Keratinocyte (primary cell): ENCODE results near the gene KLHL22. TPM values are rescaled to one million over a fixed set of nuclear protein-coding genes. Genes with fewer than 3 reads are reported as not detected.

Experiments used
- DNase-seq: peaks from one replicate; pipeline ENCODE4 v3.0.0-alpha.2; 2011; ENCODE audit warnings: low read depth, missing footprints, low spot score
- FAIRE-seq: peaks from 2 replicates; lab custom pipeline; 2011; peaks lifted over from hg19 to GRCh38; lab: Jason Lieb, UNC
- H2AFZ ChIP-seq: 2 replicates; pipeline ENCODE4 v1.6.0; 2012; ENCODE audit warnings: low read length, control low read depth, inconsistent platforms; ENCODE audit not compliant: control insufficient read depth
- H3K27ac ChIP-seq: 2 replicates; pipeline ENCODE4 v1.5.1; 2011; ENCODE audit warnings: low read length; ENCODE audit not compliant: control insufficient read depth, insufficient read depth
- H3K27me3 ChIP-seq: 3 replicates; pipeline ENCODE4 v1.6.0; 2011; ENCODE audit warnings: low read length; ENCODE audit not compliant: control insufficient read depth, insufficient read depth; ENCODE audit errors: extremely low read depth
- H3K36me3 ChIP-seq, 2 experiments: 2 replicates in 1 of 2; 3 replicates in 1 of 2; pipeline ENCODE4 v1.5.1; 2011; ENCODE audit warnings: low read length in 2 of 2, mild to moderate bottlenecking in 1 of 2; ENCODE audit not compliant: control insufficient read depth in 2 of 2, insufficient read depth in 2 of 2; ENCODE audit errors: extremely low read depth in 1 of 2
- H3K4me1 ChIP-seq: 3 replicates; pipeline ENCODE4 v1.5.1; 2011; ENCODE audit warnings: low read length; ENCODE audit not compliant: control insufficient read depth, insufficient read depth; ENCODE audit errors: extremely low read depth
- H3K4me2 ChIP-seq: 3 replicates; pipeline ENCODE4 v1.6.0; 2011; ENCODE audit warnings: low read depth, low read length; ENCODE audit not compliant: control insufficient read depth, insufficient read depth; ENCODE audit errors: extremely low read depth
- H3K4me3 ChIP-seq, 3 experiments: fragments of 200-600 bp in 1 of 3; sonication (generic) in 1 of 3; 2 replicates in 2 of 3; 3 replicates in 1 of 3; pipeline ENCODE4 v1.5.1; 2011 to 2016; ENCODE audit warnings: low read length in 3 of 3, mild to moderate bottlenecking in 3 of 3, control low read depth in 2 of 3, inconsistent platforms in 1 of 3, low read depth in 1 of 3, mixed read lengths in 1 of 3, mixed run types in 1 of 3, moderate library complexity in 1 of 3; ENCODE audit not compliant: control insufficient read depth in 2 of 3, insufficient read depth in 2 of 3; ENCODE audit errors: extremely low read depth in 1 of 3
- H3K79me2 ChIP-seq: 2 replicates; pipeline ENCODE4 v1.6.0; 2012; ENCODE audit warnings: low read length; ENCODE audit not compliant: control insufficient read depth, insufficient read depth
- H3K9ac ChIP-seq: 3 replicates; pipeline ENCODE4 v1.6.0; 2011; ENCODE audit warnings: low read length; ENCODE audit not compliant: control insufficient read depth, insufficient read depth; ENCODE audit errors: extremely low read depth
- H3K9me1 ChIP-seq: 3 replicates; pipeline ENCODE4 v1.6.0; 2011; ENCODE audit warnings: low read length; ENCODE audit not compliant: control insufficient read depth, insufficient read depth; ENCODE audit errors: extremely low read depth
- H3K9me3 ChIP-seq: 2 replicates; pipeline ENCODE4 v1.5.1; 2012; ENCODE audit warnings: low read depth, low read length; ENCODE audit not compliant: control insufficient read depth
- H4K20me1 ChIP-seq: 3 replicates; pipeline ENCODE4 v1.6.0; 2011; ENCODE audit warnings: low read length; ENCODE audit not compliant: control insufficient read depth, insufficient read depth; ENCODE audit errors: extremely low read depth
- EZH2 ChIP-seq: IDR thresholded peaks from one replicate; pipeline ENCODE4 v1.6.1; 2012; ENCODE audit warnings: inconsistent platforms, mild to moderate bottlenecking, low read length, moderate library complexity
- dilution Hi-C: fragments of 300-500 bp; cut with MboI; formaldehyde crosslinking; loops from one replicate; pipeline ENCODE4 v1.7.0; 2020; ENCODE audit warnings: low sequenced_read_pairs; ENCODE audit not compliant: extremely low pct_ligation_motif_present
- polyA plus RNA-seq, 5 experiments: library from polyadenylated mRNA; depleted of rRNA in 3 of 5; stranded (reverse) in 3 of 5; stranded (forward) in 1 of 5; unstranded in 1 of 5; fragments of >200 nt; gene quantifications; 1 replicate in 1 of 5; 2 replicates in 3 of 5; 3 replicates in 1 of 5; pipeline versions ENCODE4 v1.2.1 to v1.2.3, GENCODE V29; 2011 to 2012; ENCODE audit warnings: missing spikeins in 2 of 5, low read depth in 1 of 5, low replicate concordance in 1 of 5
- TF ChIP-seq, protein P1 (sequence below), 3 experiments: IDR thresholded peaks in 1 of 3; conservative IDR thresholded peaks in 1 of 3; optimal IDR thresholded peaks in 1 of 3; 2 replicates in 2 of 3; 3 replicates in 1 of 3; pipeline versions ENCODE3 to v1.5.1; 2011; ENCODE audit warnings: low read length in 3 of 3, mild to moderate bottlenecking in 3 of 3, moderate library complexity in 2 of 3, control low read depth in 1 of 3, inconsistent platforms in 1 of 3; ENCODE audit not compliant: insufficient read depth in 2 of 3; ENCODE audit errors: extremely low read depth in 1 of 3

The KLHL22 gene
- polyA plus RNA-seq, 1 donor (not counting 4 experiments of a cell fraction or from before 2014, with no cell fraction given), result 9.3 TPM

DNA sequence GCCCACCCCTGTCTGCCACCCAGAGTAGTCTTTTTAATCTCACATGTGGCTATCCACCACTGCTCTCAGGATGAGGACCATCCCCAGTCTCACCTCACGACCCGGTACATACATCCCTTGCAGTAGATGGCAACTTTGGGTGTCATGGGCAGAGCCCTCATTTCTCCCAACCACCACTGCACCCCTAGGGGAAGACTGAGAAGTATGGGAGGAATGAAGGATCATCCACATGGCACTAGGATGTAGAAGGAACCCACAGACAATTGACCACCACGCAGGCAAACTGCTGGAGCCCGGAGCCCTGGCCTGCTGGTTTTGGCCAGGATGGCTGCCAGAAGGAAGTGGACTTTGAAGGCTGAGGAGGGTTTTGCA lies 56.1 kb downstream of the KLHL22 start:
- Histone ChIP-seq H3K4me3 (no peak overlapping the region), H3K27me3 (peaks cover 47% of the 10 kb centered on the region), H3K36me3 (peaks cover 0 to 4% of the 10 kb centered on the region in 2 experiments), H3K9me1 (no peaks in the 10 kb centered on the region), H3K9ac (no peak overlapping the region), H3K27ac (no peak overlapping the region), H2AFZ (no peak overlapping the region), H3K9me3 (no peaks in the 10 kb centered on the region), H3K4me2 (no peak overlapping the region), H3K79me2 (no peaks in the 10 kb centered on the region), H3K4me1 (peaks cover 9% of the 10 kb centered on the region), H4K20me1 (peaks cover 4% of the 10 kb centered on the region)
- dilution Hi-C loops, result no loop called here
- no peak for FAIRE-seq
- TF ChIP-seq, protein P1, sequence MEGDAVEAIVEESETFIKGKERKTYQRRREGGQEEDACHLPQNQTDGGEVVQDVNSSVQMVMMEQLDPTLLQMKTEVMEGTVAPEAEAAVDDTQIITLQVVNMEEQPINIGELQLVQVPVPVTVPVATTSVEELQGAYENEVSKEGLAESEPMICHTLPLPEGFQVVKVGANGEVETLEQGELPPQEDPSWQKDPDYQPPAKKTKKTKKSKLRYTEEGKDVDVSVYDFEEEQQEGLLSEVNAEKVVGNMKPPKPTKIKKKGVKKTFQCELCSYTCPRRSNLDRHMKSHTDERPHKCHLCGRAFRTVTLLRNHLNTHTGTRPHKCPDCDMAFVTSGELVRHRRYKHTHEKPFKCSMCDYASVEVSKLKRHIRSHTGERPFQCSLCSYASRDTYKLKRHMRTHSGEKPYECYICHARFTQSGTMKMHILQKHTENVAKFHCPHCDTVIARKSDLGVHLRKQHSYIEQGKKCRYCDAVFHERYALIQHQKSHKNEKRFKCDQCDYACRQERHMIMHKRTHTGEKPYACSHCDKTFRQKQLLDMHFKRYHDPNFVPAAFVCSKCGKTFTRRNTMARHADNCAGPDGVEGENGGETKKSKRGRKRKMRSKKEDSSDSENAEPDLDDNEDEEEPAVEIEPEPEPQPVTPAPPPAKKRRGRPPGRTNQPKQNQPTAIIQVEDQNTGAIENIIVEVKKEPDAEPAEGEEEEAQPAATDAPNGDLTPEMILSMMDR (optimal IDR thresholded peaks at IDR 0.05 in 1 of 3, IDR thresholded peaks at IDR 0.05 in 1 of 3, conservative IDR thresholded peaks at IDR 0.05 in 1 of 3; ENCODE audit: extremely low read depth in 1 of 3, insufficient read depth in 2 of 3, low read length in 3 of 3), result no peak
- TF ChIP-seq EZH2, result no peak
- DNase-seq, result no peak

DNA sequence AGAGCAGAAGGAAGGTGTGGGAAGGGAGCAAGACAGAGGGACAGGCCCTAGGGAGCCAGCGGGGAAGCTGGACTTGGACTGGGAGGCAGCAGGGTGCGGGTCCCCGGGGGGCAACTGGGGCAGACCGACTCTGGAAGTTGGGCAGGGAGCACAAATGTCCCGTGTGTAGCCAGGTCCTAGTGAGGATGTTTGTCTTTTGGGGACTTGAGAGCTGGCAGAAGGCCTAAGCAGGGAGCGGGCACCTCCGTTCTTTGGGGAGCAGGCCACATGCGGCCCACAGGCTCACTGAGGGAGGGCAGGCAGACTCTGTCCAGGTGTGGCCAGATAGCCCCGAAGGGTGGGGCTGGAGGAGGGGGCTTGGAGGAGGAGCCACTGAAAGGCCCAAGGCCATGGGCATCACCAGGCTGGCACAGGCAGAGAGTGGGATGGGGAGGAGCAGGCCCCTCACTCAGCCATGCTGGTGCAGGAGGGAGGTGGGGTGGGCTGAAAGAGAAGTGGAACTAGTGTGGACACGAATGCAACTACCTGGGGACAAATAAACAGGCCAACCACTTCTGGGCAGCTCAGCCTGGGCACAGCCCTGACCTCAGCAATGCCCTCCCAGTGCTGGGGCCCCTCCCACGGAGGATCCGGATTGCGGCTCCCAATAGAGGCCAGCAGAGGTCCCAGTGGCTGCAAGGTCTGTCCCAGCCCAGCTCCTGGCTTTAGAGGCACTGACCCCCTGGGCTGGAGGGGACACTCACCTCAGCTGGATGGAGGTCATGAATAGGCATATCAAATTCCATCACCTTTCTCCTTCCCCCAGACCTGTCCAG lies 56.7 kb downstream of the KLHL22 start:
- Histone ChIP-seq H2AFZ (no peak overlapping the region), H3K9ac (no peak overlapping the region), H4K20me1 (peaks cover 4% of the 10 kb centered on the region), H3K4me2 (no peak overlapping the region), H3K27me3 (peaks cover 51% of the 10 kb centered on the region), H3K79me2 (no peaks in the 10 kb centered on the region), H3K4me1 (peaks cover 9% of the 10 kb centered on the region), H3K4me3 (no peak overlapping the region), H3K36me3 (peaks cover 0 to 4% of the 10 kb centered on the region in 2 experiments), H3K9me3 (no peaks in the 10 kb centered on the region), H3K27ac (no peak overlapping the region), H3K9me1 (no peaks in the 10 kb centered on the region)
- DNase-seq (no peak), FAIRE-seq (no peak)
- no peak for TF ChIP-seq EZH2
- TF ChIP-seq, protein P1 (optimal IDR thresholded peaks at IDR 0.05 in 1 of 3, IDR thresholded peaks at IDR 0.05 in 1 of 3, conservative IDR thresholded peaks at IDR 0.05 in 1 of 3; ENCODE audit: extremely low read depth in 1 of 3, insufficient read depth in 2 of 3, low read length in 3 of 3), result no peak
- dilution Hi-C loops, result no loop called here
